SK-N-SH (cell line): Measurements from ENCODE around the gene TRABD2A. TPM values are rescaled to one million over a fixed set of nuclear protein-coding genes. Genes with fewer than 3 reads are reported as not detected.

Source experiments
- CTCF ChIA-PET: fragments of 300-600, 350-600 bp; formaldehyde crosslinking; extraction: SDS; loops from one replicate; lab custom pipeline; 2021; lab: Yijun Ruan, JAX
- POLR2A ChIA-PET: fragments of 350-600 bp; sonication (Branson Sonifier 250); formaldehyde crosslinking; extraction: SDS; loops from one replicate; lab custom pipeline; 2020; ENCODE audit warnings: antibody characterized with exemption, inconsistent platforms; lab: Yijun Ruan, JAX
- DNase-seq: peaks from one replicate; pipeline ENCODE4 v3.0.0; 2012
- H2AFZ ChIP-seq: fragments of 200-600 bp; sonication (generic); 2 replicates; pipeline ENCODE4 v1.8.1; 2016; ENCODE audit warnings: antibody characterized with exemption, mild to moderate bottlenecking, low read depth
- H3F3A ChIP-seq: fragments of 200-600 bp; sonication (generic); replicated peaks from 2 replicates; pipeline ENCODE3; 2016; ENCODE audit warnings: antibody characterized with exemption, mild to moderate bottlenecking; ENCODE audit not compliant: insufficient read depth
- H3K27ac ChIP-seq, 2 experiments: fragments of 200-500 bp in 1 of 2; fragments of 200-600 bp in 1 of 2; sonication (Bioruptor generic) in 1 of 2; sonication (generic), shearing (Covaris generic) in 1 of 2; 2 replicates each; pipeline versions ENCODE4 v1.5.1 to v1.6.1; 2014 to 2016; ENCODE audit warnings: low read depth in 2 of 2, inconsistent platforms in 1 of 2, low read length in 1 of 2, mild to moderate bottlenecking in 1 of 2, mixed read lengths in 1 of 2
- H3K27me3 ChIP-seq: fragments of 200-600 bp; sonication (generic), shearing (Covaris generic); 2 replicates; pipeline ENCODE4 v1.6.1; 2016; ENCODE audit warnings: mixed run types; ENCODE audit not compliant: insufficient read depth
- H3K36me3 ChIP-seq, 2 experiments: fragments of 200-500 bp in 1 of 2; fragments of 200-600 bp in 1 of 2; sonication (Bioruptor generic) in 1 of 2; sonication (generic) in 1 of 2; replicated peaks in 1 of 2; 2 replicates each; pipeline versions ENCODE3 to v1.5.1; 2014 to 2016; ENCODE audit warnings: low read length in 1 of 2, mild to moderate bottlenecking in 1 of 2; ENCODE audit not compliant: insufficient read depth in 2 of 2, control insufficient read depth in 1 of 2
- H3K4me1 ChIP-seq, 2 experiments: fragments of 200-500 bp in 1 of 2; fragments of 200-600 bp in 1 of 2; sonication (Bioruptor generic) in 1 of 2; sonication (generic), shearing (Covaris generic) in 1 of 2; 2 replicates each; pipeline versions ENCODE4 v1.5.1 to v1.6.1; 2014 to 2016; ENCODE audit warnings: low read depth in 1 of 2, low read length in 1 of 2, mixed run types in 1 of 2; ENCODE audit not compliant: insufficient read depth in 2 of 2, control insufficient read depth in 1 of 2
- H3K4me2 ChIP-seq: fragments of 200-600 bp; sonication (generic), shearing (Covaris generic); 2 replicates; pipeline ENCODE4 v1.6.1; 2017; ENCODE audit warnings: mixed run types
- H3K4me3 ChIP-seq, 2 experiments: fragments of 200-500 bp in 1 of 2; fragments of 200-600 bp in 1 of 2; sonication (Bioruptor generic) in 1 of 2; sonication (generic), shearing (Covaris generic) in 1 of 2; 2 replicates each; pipeline versions ENCODE4 v1.5.1 to v1.8.1; 2014 to 2016; ENCODE audit warnings: low read depth in 2 of 2, inconsistent platforms in 1 of 2, low read length in 1 of 2, mild to moderate bottlenecking in 1 of 2, mixed read lengths in 1 of 2, moderate library complexity in 1 of 2
- H3K79me2 ChIP-seq: fragments of 200-600 bp; sonication (generic); 2 replicates; pipeline ENCODE4 v1.8.1; 2017; ENCODE audit warnings: mild to moderate bottlenecking; ENCODE audit not compliant: insufficient read depth
- H3K9ac ChIP-seq: fragments of 200-600 bp; sonication (generic); 2 replicates; pipeline ENCODE4 v1.6.1; 2017; ENCODE audit warnings: mixed run types
- H3K9me2 ChIP-seq: fragments of 200-600 bp; sonication (generic); 2 replicates; pipeline ENCODE4 v1.6.1; 2017; ENCODE audit warnings: mixed run types
- H3K9me3 ChIP-seq: fragments of 200-600 bp; sonication (generic); 2 replicates; pipeline ENCODE4 v1.6.1; 2017; ENCODE audit warnings: mixed run types, mild to moderate bottlenecking, moderate library complexity
- H4K20me1 ChIP-seq: fragments of 200-600 bp; sonication (generic); 2 replicates; pipeline ENCODE4 v1.6.1; 2017; ENCODE audit warnings: mild to moderate bottlenecking, mixed run types; ENCODE audit not compliant: insufficient read depth
- CHD2 ChIP-seq: fragments of 150-350 bp; IDR thresholded peaks from 2 replicates; pipeline ENCODE4 v1.6.1; 2018; ENCODE audit warnings: low read length; ENCODE audit not compliant: partially characterized antibody
- EZH2phosphoT487 ChIP-seq: fragments of 200-600 bp; sonication (generic); IDR thresholded peaks from 2 replicates; pipeline ENCODE4 v1.6.1; 2017; ENCODE audit warnings: low read depth, mixed run types, mild to moderate bottlenecking, antibody characterized with exemption, moderate library complexity, borderline replicate concordance
- FOSL2 ChIP-seq: IDR thresholded peaks from 2 replicates; pipeline ENCODE4 v1.4.0; 2012; ENCODE audit warnings: low read depth, mild to moderate bottlenecking, moderate library complexity, borderline replicate concordance
- GATA2 ChIP-seq: sonication (generic); formaldehyde crosslinking; IDR thresholded peaks from 2 replicates; pipeline ENCODE4 v1.5.0; 2020; ENCODE audit warnings: mild to moderate bottlenecking, missing genetic modification reagents
- MXI1 ChIP-seq: IDR thresholded peaks from 2 replicates; pipeline ENCODE4 v1.6.1; 2012; ENCODE audit warnings: mild to moderate bottlenecking, low read depth, low read length, improper control_type of control experiment
- POLR2AphosphoS5 ChIP-seq: IDR thresholded peaks from 2 replicates; pipeline ENCODE4 v1.6.1; 2012; ENCODE audit warnings: low read depth, low read length
- RAD21 ChIP-seq: IDR thresholded peaks from 2 replicates; pipeline ENCODE4 v1.6.1; 2012; ENCODE audit warnings: mild to moderate bottlenecking, low read length
- RCOR1 ChIP-seq: fragments of 150-350 bp; IDR thresholded peaks from 2 replicates; pipeline ENCODE4 v1.6.1; 2017; ENCODE audit warnings: antibody characterized with exemption, low read length
- RFX5 ChIP-seq: IDR thresholded peaks from 2 replicates; pipeline ENCODE4 v1.6.1; 2012; ENCODE audit warnings: mild to moderate bottlenecking, improper control_type of control experiment, low read length
- TAF1 ChIP-seq: IDR thresholded peaks from 2 replicates; pipeline ENCODE4 v1.6.1; 2012; ENCODE audit warnings: low read depth, mild to moderate bottlenecking, low read length, moderate library complexity, borderline replicate concordance
- TCF12 ChIP-seq: IDR thresholded peaks from 2 replicates; pipeline ENCODE4 v1.4.0; 2012
- TEAD4 ChIP-seq: IDR thresholded peaks from 2 replicates; pipeline ENCODE4 v1.4.0; 2012; ENCODE audit warnings: mild to moderate bottlenecking, borderline replicate concordance; ENCODE audit not compliant: insufficient read depth
- YY1 ChIP-seq: IDR thresholded peaks from 2 replicates; pipeline ENCODE4 v1.4.0; 2012; ENCODE audit warnings: low read depth, mild to moderate bottlenecking
- ZBTB33 ChIP-seq: IDR thresholded peaks from 2 replicates; pipeline ENCODE4 v1.4.0; 2012; ENCODE audit warnings: low read depth, borderline replicate concordance
- WGBS: methylation state at CpG from one replicate; pipeline ENCODE4 v1.1.6; 2017; ENCODE audit warnings: low lambda C conversion rate; 5-methylcytosine and 5-hydroxymethylcytosine counted together
- polyA plus RNA-seq, 3 experiments: library from polyadenylated mRNA; depleted of rRNA; stranded (reverse); fragments of >200 nt; gene quantifications; 2 replicates each; pipeline ENCODE4 v1.2.3, GENCODE V29; 2012
- TF ChIP-seq, protein P1 (sequence below): IDR thresholded peaks from 2 replicates; pipeline ENCODE4; 2012
- TF ChIP-seq, protein P2 (sequence below): fragments of 200-600 bp; sonication (generic); IDR thresholded peaks from 2 replicates; pipeline ENCODE4 v1.6.1; 2017; ENCODE audit warnings: antibody characterized with exemption, mild to moderate bottlenecking, moderate library complexity
- TF ChIP-seq, protein P3 (sequence below): fragments of 150-350 bp; IDR thresholded peaks from 2 replicates; pipeline ENCODE4 v1.6.1; 2016; ENCODE audit warnings: mild to moderate bottlenecking, low read depth, low read length
- TF ChIP-seq, protein P4 (sequence below): IDR thresholded peaks from 2 replicates; pipeline ENCODE4 v1.4.0; 2012; ENCODE audit warnings: low read depth, borderline replicate concordance

TRABD2A gene
- polyA plus RNA-seq, 1 of the 3 experiments (the other 2 are of a cell fraction) = 3.0 TPM

DNA sequence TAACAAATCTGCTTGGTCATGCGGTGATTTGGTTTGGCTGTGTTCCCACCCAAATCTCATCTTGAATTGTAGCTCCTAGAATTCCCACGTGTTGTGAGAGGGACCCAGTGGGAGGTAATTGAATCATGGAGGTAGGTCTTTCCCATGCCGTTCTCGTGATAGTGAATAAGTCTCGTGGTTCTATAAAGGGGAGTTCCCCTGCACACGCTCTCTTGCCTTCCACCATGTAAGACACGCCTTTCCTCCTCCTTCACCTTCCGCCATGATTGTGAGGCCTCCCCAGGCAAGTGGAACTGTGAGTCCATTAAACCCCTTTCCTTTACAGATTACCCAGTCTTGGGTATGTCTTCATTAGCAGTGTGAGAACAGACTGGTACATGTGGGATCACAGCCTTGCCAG lies 36.7 kb downstream of the TRABD2A start:
- Histone ChIP-seq H3K9me3 (no peaks in the 10 kb centered on the region), H3K9ac (no peak overlapping the region), H3K36me3 (no peaks in the 10 kb centered on the region), H4K20me1 (no peaks in the 10 kb centered on the region), H3K27me3 (peaks cover 5% of the 10 kb centered on the region; the same call in 1 of the 2 replicates), H2AFZ (no peak overlapping the region), H3K27ac (no peak overlapping the region), H3K4me2 (no peak overlapping the region)
- POLR2A ChIA-PET = no interaction called here
- CTCF ChIA-PET = interaction anchor here (1.0 kb wide), 1 partner anchor 38 kb away, joined by 4 read pairs; no protein-coding TSS in a partner anchor
- TF ChIP-seq MXI1 (no peak), RFX5 (no peak), RAD21 (no peak), CHD2 (no peak), RCOR1 (no peak), FOSL2 (no peak), POLR2AphosphoS5 (no peak), GATA2 (CRISPR knock-in tag) (no peak), EZH2phosphoT487 (no peak), TCF12 (no peak), TAF1 (no peak), TEAD4 (no peak), ZBTB33 (no peak), YY1 (no peak)
- TF ChIP-seq, protein P1, sequence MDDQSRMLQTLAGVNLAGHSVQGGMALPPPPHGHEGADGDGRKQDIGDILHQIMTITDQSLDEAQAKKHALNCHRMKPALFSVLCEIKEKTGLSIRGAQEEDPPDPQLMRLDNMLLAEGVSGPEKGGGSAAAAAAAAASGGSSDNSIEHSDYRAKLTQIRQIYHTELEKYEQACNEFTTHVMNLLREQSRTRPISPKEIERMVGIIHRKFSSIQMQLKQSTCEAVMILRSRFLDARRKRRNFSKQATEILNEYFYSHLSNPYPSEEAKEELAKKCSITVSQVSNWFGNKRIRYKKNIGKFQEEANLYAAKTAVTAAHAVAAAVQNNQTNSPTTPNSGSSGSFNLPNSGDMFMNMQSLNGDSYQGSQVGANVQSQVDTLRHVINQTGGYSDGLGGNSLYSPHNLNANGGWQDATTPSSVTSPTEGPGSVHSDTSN = no peak
- TF ChIP-seq, protein P2, sequence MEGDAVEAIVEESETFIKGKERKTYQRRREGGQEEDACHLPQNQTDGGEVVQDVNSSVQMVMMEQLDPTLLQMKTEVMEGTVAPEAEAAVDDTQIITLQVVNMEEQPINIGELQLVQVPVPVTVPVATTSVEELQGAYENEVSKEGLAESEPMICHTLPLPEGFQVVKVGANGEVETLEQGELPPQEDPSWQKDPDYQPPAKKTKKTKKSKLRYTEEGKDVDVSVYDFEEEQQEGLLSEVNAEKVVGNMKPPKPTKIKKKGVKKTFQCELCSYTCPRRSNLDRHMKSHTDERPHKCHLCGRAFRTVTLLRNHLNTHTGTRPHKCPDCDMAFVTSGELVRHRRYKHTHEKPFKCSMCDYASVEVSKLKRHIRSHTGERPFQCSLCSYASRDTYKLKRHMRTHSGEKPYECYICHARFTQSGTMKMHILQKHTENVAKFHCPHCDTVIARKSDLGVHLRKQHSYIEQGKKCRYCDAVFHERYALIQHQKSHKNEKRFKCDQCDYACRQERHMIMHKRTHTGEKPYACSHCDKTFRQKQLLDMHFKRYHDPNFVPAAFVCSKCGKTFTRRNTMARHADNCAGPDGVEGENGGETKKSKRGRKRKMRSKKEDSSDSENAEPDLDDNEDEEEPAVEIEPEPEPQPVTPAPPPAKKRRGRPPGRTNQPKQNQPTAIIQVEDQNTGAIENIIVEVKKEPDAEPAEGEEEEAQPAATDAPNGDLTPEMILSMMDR = no peak
- TF ChIP-seq, protein P3, sequence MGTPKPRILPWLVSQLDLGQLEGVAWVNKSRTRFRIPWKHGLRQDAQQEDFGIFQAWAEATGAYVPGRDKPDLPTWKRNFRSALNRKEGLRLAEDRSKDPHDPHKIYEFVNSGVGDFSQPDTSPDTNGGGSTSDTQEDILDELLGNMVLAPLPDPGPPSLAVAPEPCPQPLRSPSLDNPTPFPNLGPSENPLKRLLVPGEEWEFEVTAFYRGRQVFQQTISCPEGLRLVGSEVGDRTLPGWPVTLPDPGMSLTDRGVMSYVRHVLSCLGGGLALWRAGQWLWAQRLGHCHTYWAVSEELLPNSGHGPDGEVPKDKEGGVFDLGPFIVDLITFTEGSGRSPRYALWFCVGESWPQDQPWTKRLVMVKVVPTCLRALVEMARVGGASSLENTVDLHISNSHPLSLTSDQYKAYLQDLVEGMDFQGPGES = no peak
- TF ChIP-seq, protein P4, sequence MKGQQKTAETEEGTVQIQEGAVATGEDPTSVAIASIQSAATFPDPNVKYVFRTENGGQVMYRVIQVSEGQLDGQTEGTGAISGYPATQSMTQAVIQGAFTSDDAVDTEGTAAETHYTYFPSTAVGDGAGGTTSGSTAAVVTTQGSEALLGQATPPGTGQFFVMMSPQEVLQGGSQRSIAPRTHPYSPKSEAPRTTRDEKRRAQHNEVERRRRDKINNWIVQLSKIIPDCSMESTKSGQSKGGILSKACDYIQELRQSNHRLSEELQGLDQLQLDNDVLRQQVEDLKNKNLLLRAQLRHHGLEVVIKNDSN = no peak
- TF ChIP-seq, all 33 proteins: peak for 0
- H3K9me2 ChIP-seq = no peaks in the 10 kb centered on the region
- H3F3A ChIP-seq = no peaks in the 10 kb centered on the region
- DNase-seq = no peak
- no peak overlapping the region for H3K4me3 ChIP-seq
- no peaks in the 10 kb centered on the region for H3K79me2 ChIP-seq
- 58% methylated on average over 8 of the region's 8 CpGs for WGBS
- peaks cover 0 to 2% of the 10 kb centered on the region in 2 experiments; a peak in 1 of 4 replicates for H3K4me1 ChIP-seq
